Mesenchymal stem cell (in vitro differentiated cells and primary cell): ENCODE data around the gene HAP1.

Source experiments
- DNase-seq: peaks from one replicate; pipeline ENCODE4 v3.0.0-alpha.2; 2013
- H2AFZ ChIP-seq: one replicate; pipeline ENCODE4 v1.6.1; 2013; ENCODE audit warnings: low read depth, mild to moderate bottlenecking, control low read depth, inconsistent platforms, low read length, moderate library complexity
- H2AK5ac ChIP-seq: 2 replicates; pipeline ENCODE4 v1.6.1; 2013; ENCODE audit warnings: low read length, moderate library complexity, mild to moderate bottlenecking, inconsistent platforms; ENCODE audit not compliant: severe bottlenecking
- H2BK120ac ChIP-seq: one replicate; pipeline ENCODE4 v1.6.1; 2013; ENCODE audit warnings: low read depth, mild to moderate bottlenecking, inconsistent platforms, low read length, moderate library complexity
- H2BK12ac ChIP-seq, 2 experiments: one replicate each; pipeline ENCODE4 v1.6.1; 2013; ENCODE audit warnings: inconsistent platforms in 2 of 2, low read length in 2 of 2, mild to moderate bottlenecking in 2 of 2, moderate library complexity in 2 of 2, control low read depth in 1 of 2
- H2BK15ac ChIP-seq: one replicate; pipeline ENCODE4 v1.6.1; 2013; ENCODE audit warnings: mild to moderate bottlenecking, low read depth, inconsistent platforms; ENCODE audit not compliant: poor library complexity, severe bottlenecking
- H2BK5ac ChIP-seq: 2 replicates; pipeline ENCODE4 v1.6.1; 2013; ENCODE audit warnings: low read depth, mild to moderate bottlenecking, low read length, control low read depth, inconsistent platforms; ENCODE audit not compliant: poor library complexity, severe bottlenecking
- H3K14ac ChIP-seq, 2 experiments: one replicate each; pipeline ENCODE4 v1.6.1; 2013; ENCODE audit warnings: inconsistent platforms in 2 of 2, low read length in 2 of 2, control low read depth in 1 of 2, mild to moderate bottlenecking in 1 of 2, moderate library complexity in 1 of 2
- H3K18ac ChIP-seq, 2 experiments: one replicate each; pipeline ENCODE4 v1.6.1; 2013; ENCODE audit warnings: inconsistent platforms in 2 of 2, low read length in 2 of 2, control low read depth in 1 of 2, low read depth in 1 of 2, mild to moderate bottlenecking in 1 of 2
- H3K23ac ChIP-seq, 2 experiments: one replicate each; pipeline ENCODE4 v1.6.1; 2013; ENCODE audit warnings: inconsistent platforms in 2 of 2, low read length in 2 of 2, mild to moderate bottlenecking in 2 of 2, moderate library complexity in 2 of 2, control low read depth in 1 of 2
- H3K27ac ChIP-seq: 2 replicates; pipeline ENCODE4 v1.5.1; 2013; ENCODE audit warnings: mild to moderate bottlenecking, moderate library complexity, low read length, control low read depth, inconsistent platforms; ENCODE audit not compliant: poor library complexity, severe bottlenecking
- H3K27me3 ChIP-seq, 2 experiments: 2 replicates each; pipeline versions ENCODE4 v1.6.1 to v1.7.0; 2013; ENCODE audit warnings: low read length in 2 of 2, mild to moderate bottlenecking in 2 of 2, moderate library complexity in 2 of 2, control low read depth in 1 of 2, inconsistent platforms in 1 of 2; ENCODE audit not compliant: control insufficient read depth in 1 of 2, insufficient read depth in 1 of 2
- H3K36me3 ChIP-seq, 2 experiments: 2 replicates each; pipeline versions ENCODE4 v1.6.1 to v1.7.0; 2013; ENCODE audit warnings: low read length in 2 of 2, control low read depth in 1 of 2, inconsistent platforms in 1 of 2, low read depth in 1 of 2, mild to moderate bottlenecking in 1 of 2; ENCODE audit not compliant: insufficient read depth in 2 of 2, control insufficient read depth in 1 of 2
- H3K4ac ChIP-seq, 2 experiments: one replicate each; pipeline ENCODE4 v1.6.1; 2013; ENCODE audit warnings: inconsistent platforms in 2 of 2, low read length in 2 of 2, mild to moderate bottlenecking in 2 of 2, moderate library complexity in 2 of 2, control low read depth in 1 of 2, low read depth in 1 of 2
- H3K4me1 ChIP-seq: 2 replicates; pipeline ENCODE4 v1.6.1; 2013; ENCODE audit warnings: low read depth, low read length, control low read depth; ENCODE audit not compliant: control insufficient read depth, insufficient read depth
- H3K4me2 ChIP-seq: 2 replicates; pipeline ENCODE4 v1.6.1; 2013; ENCODE audit warnings: low read length, mild to moderate bottlenecking, inconsistent platforms; ENCODE audit not compliant: poor library complexity, severe bottlenecking
- H3K4me3 ChIP-seq, 2 experiments: 2 replicates each; pipeline versions ENCODE4 v1.5.1 to v1.7.0; 2013; ENCODE audit warnings: low read length in 2 of 2, mild to moderate bottlenecking in 2 of 2, control low read depth in 1 of 2, low read depth in 1 of 2; ENCODE audit not compliant: insufficient read depth in 1 of 2
- H3K79me1 ChIP-seq: replicated peaks from 2 replicates; pipeline ENCODE4 v1.6.1; 2013; ENCODE audit warnings: mild to moderate bottlenecking, control low read depth, low read length, inconsistent platforms; ENCODE audit not compliant: poor library complexity, severe bottlenecking
- H3K9ac ChIP-seq: 2 replicates; pipeline ENCODE4 v1.7.0; 2013; ENCODE audit warnings: mild to moderate bottlenecking, low read length, moderate library complexity
- H3K9me3 ChIP-seq: 2 replicates; pipeline ENCODE4 v1.7.0; 2013; ENCODE audit warnings: mild to moderate bottlenecking, low read length; ENCODE audit not compliant: control insufficient read depth
- H4K8ac ChIP-seq: one replicate; pipeline ENCODE4 v1.6.1; 2013; ENCODE audit warnings: inconsistent platforms, mild to moderate bottlenecking, low read length, moderate library complexity
- H4K91ac ChIP-seq: one replicate; pipeline ENCODE4 v1.6.1; 2013; ENCODE audit warnings: mild to moderate bottlenecking, low read length, inconsistent platforms
- WGBS: methylation state at CpG from one replicate; pipeline ENCODE4 v1.1.7; 2013; ENCODE audit warnings: mixed read lengths; 5-methylcytosine and 5-hydroxymethylcytosine counted together

The HAP1 gene

DNA sequence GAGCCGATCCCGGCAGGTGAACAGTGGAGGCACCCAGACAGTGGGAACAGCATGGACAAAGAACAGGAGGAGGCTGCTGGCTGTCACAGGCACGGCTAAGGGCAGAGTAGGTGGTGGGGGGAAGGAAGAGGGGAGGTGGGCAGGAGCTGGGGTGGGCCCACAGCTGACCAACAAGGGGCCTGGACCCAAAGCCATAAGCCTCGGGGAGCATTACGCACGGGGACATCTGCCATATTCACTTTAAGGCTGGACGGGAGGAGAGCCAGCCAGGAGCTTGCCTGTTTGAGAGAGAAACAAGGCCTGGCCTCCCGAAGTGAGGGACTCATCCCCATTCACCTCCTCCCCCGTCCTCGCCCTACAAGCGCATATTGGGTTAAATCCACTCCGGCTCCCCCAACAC, 19.6 kb upstream of the HAP1 start:
- no peak overlapping the region for H3K18ac ChIP-seq

DNA sequence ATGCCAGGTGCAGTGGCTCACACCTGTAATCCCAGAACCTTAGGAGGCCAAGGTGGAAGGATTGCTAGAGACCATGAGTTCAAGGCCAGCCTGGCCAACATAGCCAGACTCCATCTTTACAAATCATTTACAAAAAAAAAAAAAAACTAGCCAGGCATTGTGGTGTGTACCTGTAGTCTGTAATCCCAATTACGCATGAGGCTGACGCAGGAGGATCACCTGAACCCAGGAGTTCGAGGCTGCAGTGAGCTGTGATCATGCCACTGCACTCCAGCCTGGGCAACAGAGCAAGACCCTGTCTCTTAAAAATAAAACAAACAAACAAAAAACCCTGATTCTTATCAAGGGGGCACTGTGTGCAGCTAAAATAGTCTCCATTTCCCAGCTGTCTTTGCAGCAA, 16.8 kb upstream of the HAP1 start:
- DNase-seq, result no peak
- H3K27me3 ChIP-seq, result peaks cover 0 to 35% of the 10 kb centered on the region in 2 experiments
- peaks cover 0 to 52% of the 10 kb centered on the region in 2 experiments for H3K36me3 ChIP-seq
- no peak overlapping the region for H2BK120ac ChIP-seq
- H4K91ac ChIP-seq, result no peak overlapping the region
- H3K4ac ChIP-seq, result no peak overlapping the region
- no peak overlapping the region for H2AFZ ChIP-seq
- H3K27ac ChIP-seq, result no peak overlapping the region
- H3K79me1 ChIP-seq, result peaks cover 13% of the 10 kb centered on the region
- H3K9me3 ChIP-seq, result no peaks in the 10 kb centered on the region
- H2AK5ac ChIP-seq, result no peak overlapping the region
- H3K23ac ChIP-seq, result no peak overlapping the region
- H4K8ac ChIP-seq, result no peak overlapping the region
- H2BK5ac ChIP-seq, result no peak overlapping the region
- no peak overlapping the region for H3K9ac ChIP-seq
- H3K4me2 ChIP-seq, result no peak overlapping the region
- H3K18ac ChIP-seq, result no peak overlapping the region
- H3K14ac ChIP-seq, result no peak overlapping the region
- no peak overlapping the region for H3K4me3 ChIP-seq
- no peak overlapping the region for H2BK12ac ChIP-seq
- H3K4me1 ChIP-seq, result peaks cover 6% of the 10 kb centered on the region
- WGBS, result 60% methylated on average over 3 of the region's 3 CpGs
- no peak overlapping the region for H2BK15ac ChIP-seq

More for the DNA sequence above, 19.6 kb upstream of the HAP1 start:
- 86% methylated on average over 12 of the region's 12 CpGs for WGBS
- Histone ChIP-seq H3K36me3 (peaks cover 0 to 76% of the 10 kb centered on the region in 2 experiments), H3K4me1 (peaks cover 10% of the 10 kb centered on the region), H2BK12ac (no peak overlapping the region), H2AFZ (no peak overlapping the region), H3K4ac (no peak overlapping the region), H3K27ac (no peak overlapping the region), H3K14ac (no peak overlapping the region), H3K4me3 (no peak overlapping the region), H2AK5ac (no peak overlapping the region), H2BK120ac (no peak overlapping the region), H3K9me3 (no peaks in the 10 kb centered on the region), H4K8ac (no peak overlapping the region), H2BK5ac (no peak overlapping the region), H3K79me1 (peaks cover 26% of the 10 kb centered on the region), H3K27me3 (peaks cover 0 to 29% of the 10 kb centered on the region in 2 experiments), H3K9ac (no peak overlapping the region), H2BK15ac (no peak overlapping the region), H4K91ac (no peak overlapping the region), H3K23ac (no peak overlapping the region), H3K4me2 (no peak overlapping the region)
- no peak for DNase-seq

DNA sequence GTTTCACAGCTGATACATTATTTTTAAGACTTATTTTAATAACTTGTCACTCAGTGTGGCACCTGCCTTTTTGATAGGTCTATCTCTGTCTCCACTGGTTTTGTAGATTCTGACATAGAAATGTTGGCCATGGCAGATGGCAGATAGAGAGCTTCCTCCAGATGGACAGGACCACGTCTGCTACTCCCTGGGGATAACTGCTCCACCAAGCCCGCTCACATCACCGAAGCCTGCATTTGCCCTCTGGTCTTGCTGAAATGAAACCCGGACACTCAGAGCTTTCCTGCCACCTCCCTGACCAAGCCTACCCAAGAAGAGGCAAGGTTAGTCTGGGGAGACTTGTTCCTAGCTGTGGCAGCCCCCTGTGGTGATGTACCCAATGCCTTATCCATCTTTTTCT, 16.4 kb upstream of the HAP1 start:
- Histone ChIP-seq H2BK120ac (no peak overlapping the region), H2BK15ac (no peak overlapping the region), H3K4me1 (peaks cover 6% of the 10 kb centered on the region), H4K91ac (no peak overlapping the region), H3K27ac (no peak overlapping the region), H4K8ac (no peak overlapping the region), H2AFZ (no peak overlapping the region), H3K18ac (no peak overlapping the region), H3K79me1 (peaks cover 13% of the 10 kb centered on the region), H3K23ac (no peak overlapping the region), H3K27me3 (peaks cover 0 to 37% of the 10 kb centered on the region in 2 experiments), H3K4ac (no peak overlapping the region), H3K4me2 (no peak overlapping the region), H2BK5ac (no peak overlapping the region), H3K9ac (no peak overlapping the region), H2AK5ac (no peak overlapping the region), H2BK12ac (no peak overlapping the region), H3K4me3 (no peak overlapping the region), H3K14ac (no peak overlapping the region), H3K9me3 (no peaks in the 10 kb centered on the region), H3K36me3 (peaks cover 0 to 48% of the 10 kb centered on the region in 2 experiments)
- WGBS, result 84% methylated on average over 4 of the region's 4 CpGs
- DNase-seq, result no peak

DNA sequence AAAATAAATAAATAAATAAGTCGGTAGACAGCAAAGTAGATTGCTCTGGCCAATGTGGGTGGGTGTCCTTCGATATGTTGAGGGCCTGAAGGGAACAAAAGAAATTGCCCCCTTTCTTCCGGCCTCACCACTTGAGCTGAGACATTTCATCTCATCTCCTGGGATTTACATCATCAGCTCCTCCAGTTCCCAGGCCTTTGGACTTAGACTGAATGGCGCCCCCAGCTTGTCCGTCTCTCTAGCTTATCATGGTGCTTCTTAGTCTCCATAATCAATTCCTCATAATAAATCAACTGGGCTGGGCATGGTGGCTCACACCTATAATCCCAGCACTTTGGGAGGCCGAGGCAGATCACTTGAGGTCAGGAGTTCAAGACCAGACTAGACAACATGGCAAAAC, 13.8 kb upstream of the HAP1 start:
- H3K18ac ChIP-seq, result no peak overlapping the region
- H3K9me3 ChIP-seq, result no peaks in the 10 kb centered on the region
- H4K91ac ChIP-seq, result no peak overlapping the region

More for the DNA sequence above, 13.8 kb upstream of the HAP1 start:
- H2AFZ ChIP-seq, result no peak overlapping the region
- H3K14ac ChIP-seq, result no peak overlapping the region
- WGBS, result 89% methylated on average over 6 of the region's 6 CpGs
- no peak overlapping the region for H4K8ac ChIP-seq
- peaks cover 4% of the 10 kb centered on the region for H3K4me1 ChIP-seq
- H3K27me3 ChIP-seq, result peaks cover 0 to 41% of the 10 kb centered on the region in 2 experiments
- H2AK5ac ChIP-seq, result no peak overlapping the region
- H3K36me3 ChIP-seq, result peaks cover 0 to 23% of the 10 kb centered on the region in 2 experiments
- no peak for DNase-seq
- H2BK120ac ChIP-seq, result no peak overlapping the region
- H3K27ac ChIP-seq, result no peak overlapping the region
- no peak overlapping the region for H2BK15ac ChIP-seq
- H3K4me2 ChIP-seq, result no peak overlapping the region
- no peak overlapping the region for H3K4me3 ChIP-seq
- no peak overlapping the region for H2BK12ac ChIP-seq
- no peaks in the 10 kb centered on the region for H3K79me1 ChIP-seq
- no peak overlapping the region for H3K9ac ChIP-seq
- no peak overlapping the region for H3K23ac ChIP-seq
- H3K4ac ChIP-seq, result no peak overlapping the region
- H2BK5ac ChIP-seq, result no peak overlapping the region
